ENCODE measurements around the gene MTG2.

The MTG2 gene, protein sequence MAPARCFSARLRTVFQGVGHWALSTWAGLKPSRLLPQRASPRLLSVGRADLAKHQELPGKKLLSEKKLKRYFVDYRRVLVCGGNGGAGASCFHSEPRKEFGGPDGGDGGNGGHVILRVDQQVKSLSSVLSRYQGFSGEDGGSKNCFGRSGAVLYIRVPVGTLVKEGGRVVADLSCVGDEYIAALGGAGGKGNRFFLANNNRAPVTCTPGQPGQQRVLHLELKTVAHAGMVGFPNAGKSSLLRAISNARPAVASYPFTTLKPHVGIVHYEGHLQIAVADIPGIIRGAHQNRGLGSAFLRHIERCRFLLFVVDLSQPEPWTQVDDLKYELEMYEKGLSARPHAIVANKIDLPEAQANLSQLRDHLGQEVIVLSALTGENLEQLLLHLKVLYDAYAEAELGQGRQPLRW

DNA sequence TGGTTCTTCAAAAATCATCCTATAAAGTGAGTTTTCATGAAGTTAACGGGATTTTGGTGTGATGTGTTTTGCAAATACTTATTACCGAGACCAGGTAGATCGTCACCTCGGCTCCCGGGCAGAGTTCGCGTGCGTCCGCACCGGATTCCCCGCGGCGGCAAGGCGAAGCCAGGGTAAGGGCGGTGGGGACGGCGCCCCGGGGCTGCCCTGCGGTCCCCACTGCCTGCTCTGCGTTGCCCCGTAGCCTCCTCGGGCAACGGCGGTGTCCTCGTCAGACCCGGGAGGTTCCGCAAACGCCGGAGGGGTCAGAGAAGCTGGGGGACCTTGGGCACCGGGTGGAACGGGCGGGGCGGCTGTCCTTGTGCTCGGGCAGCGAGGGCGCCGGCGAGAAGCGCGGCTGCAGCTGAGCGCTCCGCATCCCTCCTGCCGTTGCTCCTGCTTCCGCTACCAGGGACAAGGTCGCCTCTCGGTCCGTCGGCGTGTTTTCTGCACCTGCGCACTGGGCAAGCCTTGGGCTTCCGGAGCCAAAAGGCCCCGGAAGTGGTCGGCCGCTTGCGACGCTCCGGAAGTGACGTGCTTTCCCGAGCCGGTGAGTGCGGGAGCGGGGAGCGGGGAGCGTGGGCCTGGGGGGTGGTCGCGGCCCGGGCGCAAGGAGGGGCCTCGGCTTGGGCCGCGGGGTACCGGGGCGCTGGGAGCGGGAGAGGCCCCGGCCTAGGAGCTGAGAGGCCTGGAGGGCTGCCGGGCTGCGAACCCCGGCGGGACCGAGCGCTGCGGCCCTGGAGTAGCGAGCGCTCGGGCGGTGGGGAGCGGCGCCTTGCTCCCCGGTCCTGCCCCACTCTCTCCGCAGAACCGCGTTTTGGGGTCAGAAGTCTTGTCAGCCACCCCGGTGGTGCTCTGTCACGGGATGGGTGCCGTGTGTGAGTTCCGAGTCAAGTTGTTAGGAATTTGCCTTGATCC lies at the start of gene MTG2:
TSS of gene MTG2 (plus strand) at position 560 of the 957 bp plus-strand sequence. CDS start 10,393 bp downstream, outside the sequence.
- peak; percentile 97 for DNase-seq

DNA sequence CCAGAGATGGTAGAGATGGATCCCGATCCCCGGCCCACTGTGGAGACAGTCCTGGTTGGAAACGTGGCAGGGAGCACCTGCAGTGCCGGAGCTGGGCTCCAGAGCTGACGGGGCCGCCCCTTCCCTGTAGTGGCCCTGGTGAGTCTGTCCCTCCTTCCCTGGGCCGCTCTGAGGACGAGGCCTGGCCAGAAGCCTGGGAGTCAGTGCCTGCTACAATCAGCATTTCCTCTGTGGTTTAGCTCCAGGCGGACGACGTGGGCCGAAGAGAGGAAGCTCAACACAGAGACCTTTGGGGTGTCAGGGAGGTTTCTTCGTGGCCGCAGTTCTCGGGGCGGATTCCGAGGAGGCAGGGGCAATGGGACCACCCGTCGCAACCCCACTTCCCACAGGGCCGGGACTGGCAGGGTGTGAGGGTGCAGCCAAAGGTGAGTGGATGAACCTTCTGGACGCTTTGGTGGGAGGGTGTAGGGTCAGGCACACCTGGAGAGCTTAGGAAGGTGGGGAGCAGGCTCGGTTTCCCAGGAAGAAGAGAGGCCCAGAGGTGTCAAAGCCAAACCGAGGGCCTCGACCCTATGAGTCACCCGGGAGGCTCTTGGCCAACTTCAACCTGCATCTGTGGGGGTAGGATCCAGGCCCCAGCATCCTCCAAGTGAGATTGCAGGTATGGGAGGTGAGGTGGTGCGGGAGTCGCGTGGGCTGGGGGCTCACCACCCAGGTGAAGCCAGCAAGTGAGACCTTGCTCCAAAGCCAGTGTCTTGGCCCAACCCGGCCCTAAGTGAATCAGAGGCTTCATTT lies 49.6 kb upstream of the MTG2 start:
- no peak for DNase-seq

DNA sequence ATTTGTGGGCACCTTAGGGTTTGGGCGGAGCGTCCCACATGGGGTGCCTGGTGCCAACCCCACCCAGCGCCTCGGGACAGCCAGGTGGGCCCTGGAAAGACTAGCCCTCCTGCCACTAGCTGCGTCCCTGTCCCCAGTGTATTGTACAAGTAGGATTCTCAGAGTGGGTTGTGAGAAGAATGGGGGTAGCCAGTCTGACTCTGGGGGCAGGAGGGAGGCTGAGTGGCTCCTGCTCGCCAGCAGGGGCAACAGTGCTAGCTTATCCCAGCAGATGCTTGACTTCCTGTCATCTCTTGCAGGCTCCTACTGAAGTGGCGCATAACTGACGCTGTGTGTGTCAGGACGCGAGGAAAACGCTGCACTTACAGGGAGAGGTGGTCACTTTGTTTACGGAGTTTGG lies 49.0 kb upstream of the MTG2 start:
- no peak for DNase-seq

DNA sequence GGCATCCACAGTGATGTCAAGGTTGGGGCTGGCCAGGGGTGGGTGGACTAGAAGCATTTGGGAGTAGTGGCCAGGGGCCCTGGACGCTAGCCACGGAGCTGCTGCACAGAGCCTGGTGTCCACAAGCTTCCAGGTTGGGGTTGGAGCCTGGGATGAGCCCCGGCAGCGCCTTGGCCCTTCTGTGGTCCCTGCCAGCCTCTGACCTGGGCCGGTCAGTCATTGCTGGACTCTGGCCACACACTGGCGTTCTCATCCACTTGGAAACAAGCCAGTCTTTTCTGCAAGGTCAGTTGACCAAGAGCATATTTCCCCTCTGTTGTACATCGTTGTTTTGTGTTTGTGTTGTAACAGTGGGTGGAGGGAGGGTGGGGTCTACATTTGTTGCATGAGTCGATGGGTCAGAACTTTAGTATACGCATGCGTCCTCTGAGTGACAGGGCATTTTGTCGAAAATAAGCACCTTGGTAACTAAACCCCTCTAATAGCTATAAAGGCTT lies 48.0 kb upstream of the MTG2 start:
- no peak for DNase-seq

DNA sequence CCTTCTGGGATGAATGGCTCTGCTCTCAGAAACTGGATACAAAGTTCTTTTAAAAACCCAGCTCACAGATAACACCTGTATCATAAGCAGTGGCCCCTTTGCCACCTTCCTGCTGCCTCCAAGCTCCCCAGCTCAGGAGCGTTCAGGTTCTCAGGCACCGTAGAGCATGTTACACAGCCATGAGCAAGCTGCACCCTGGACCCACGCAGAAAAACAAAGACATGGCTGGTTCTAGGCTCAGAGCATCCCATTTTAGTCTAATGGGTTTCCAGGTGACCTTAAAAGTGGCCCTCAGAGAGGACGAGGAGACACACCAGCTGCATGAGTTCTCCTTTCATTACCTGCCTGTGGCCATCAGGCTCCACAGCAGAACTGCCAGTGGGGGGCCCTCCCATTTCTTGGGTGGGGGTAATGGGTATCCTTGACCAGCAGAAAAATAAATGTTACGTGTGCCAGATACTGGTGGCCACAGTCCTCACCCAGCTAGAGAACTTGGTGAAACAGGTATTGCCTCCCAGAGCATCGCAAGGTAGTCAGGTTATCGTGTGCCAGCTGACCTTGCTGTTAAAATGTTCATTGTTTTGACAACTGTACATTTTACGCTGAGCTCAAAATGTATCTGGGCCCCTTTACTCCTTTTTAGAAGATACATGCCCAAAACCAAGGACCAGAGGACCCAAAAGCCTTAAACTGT lies 47.1 kb upstream of the MTG2 start:
- no peak for DNase-seq

DNA sequence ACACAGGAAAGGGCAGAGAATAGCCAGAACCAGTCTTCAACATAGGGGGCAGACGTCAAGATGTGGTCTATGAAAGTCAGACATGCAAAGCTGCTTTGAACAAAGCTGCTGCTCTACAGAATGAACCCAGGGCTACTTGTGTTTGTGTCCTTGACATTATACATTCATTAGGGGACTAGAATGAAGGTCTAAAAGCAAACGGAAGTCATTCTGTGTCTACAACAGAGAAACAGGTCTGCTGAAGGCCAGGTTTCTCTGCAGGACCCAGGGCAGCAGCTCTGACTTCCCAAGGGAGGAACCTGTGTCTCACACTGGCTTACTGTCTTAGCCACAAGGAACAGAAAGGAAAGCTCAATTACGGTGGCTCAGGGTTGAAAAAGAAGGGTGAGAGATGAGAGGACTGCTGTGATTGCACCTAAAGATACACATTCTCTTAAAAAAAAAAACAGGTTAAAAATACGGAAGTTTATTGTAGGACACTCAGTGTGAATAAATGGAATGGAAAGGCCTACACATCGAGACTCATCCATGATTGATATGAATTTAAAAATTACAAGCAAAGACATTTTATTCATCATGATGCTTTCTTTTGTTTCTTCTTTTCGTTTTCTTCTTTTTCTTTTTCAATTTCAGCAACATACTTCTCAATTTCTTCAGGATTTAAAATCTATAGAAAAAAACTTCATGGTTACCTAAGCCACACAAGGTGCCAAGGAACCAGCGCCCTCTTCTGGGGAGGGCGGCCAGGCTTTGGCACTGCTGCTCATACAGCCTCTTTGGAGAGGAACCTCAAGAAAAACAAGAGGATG lies 46.3 kb upstream of the MTG2 start:
- DNase-seq, result peak; percentile 84

DNA sequence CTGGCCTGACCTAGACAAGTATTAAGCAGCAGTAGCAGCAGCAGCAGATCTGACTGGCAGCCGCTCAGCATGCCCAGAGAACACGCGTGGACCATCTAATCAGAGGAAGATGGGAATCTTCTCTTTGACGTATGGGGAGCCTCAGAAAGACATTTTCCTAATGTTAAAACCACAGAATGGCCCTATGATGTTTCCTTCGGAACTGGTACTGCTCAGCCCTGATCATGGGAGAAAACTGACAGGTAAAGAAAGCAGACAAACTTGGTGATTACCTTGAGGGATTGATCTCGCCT lies 45.8 kb upstream of the MTG2 start:
- no peak for DNase-seq

DNA sequence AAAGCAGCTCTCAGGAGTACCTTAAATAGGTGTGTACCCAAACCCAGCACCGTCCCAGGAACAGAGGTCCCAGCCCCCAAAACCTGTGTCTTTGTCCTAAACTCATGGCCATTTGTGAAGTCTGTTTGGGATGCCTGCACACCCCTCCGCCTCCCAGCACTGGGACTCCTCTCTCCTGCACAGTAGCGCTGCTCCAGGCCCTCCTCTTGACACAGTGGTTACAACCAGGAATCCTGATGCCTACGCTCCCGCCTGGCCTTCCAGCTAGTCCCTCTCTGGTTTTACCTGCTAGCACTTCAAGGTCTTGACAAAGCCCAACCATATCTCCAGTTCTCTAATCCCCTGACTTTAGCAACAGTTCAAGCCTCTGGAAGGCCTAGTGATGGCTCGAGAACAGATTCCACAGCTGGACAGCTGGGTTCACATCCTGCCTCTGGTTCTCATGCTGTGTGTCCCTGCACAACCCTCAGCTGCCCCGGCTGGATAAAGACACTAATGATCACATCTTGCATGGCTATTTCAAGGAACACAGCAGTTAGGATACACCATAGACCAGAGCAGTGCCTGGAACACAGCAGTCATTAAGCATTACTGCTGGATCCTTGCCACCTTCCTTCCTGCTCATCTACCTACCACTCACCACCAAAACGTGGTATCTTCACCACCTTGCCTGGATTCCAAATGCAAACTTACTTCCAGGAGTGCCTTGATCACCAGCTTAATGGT lies 45.2 kb upstream of the MTG2 start:
- DNase-seq, result no peak

DNA sequence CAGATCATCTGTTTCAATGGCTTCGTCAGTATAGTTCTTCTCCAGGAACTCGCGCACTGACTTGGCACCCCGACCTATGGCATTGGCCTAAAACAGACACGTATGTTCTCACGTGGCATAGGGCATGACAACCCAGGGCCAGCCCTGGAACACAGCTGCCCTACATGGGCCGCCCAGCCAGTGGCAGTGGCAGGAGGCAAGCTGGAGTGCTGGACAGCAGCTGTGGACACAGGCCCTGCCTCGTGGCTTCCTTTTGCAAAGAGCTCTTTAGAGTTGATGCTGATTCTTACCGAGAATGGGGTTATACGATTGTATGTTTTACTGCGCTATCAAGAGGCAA lies 44.7 kb upstream of the MTG2 start:
- DNase-seq, result no peak

DNA sequence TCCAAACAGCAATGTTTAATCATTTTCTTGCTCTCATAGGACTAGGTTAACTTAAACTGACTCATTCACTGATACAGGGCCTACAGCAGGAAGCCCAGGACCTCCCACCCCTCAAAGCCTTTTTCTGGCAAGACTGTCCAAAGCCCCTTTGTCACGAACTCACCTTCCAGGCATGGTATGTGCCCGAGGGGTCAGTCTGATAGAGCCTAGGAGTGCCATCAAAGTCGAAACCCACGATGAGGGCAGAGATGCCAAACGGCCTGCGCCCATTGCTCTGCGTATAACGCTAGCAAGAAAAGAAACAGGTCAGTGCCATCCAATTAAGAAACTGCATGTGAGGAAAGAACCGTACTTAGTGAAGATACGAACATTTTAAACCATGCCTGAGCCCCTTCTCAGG lies 43.9 kb upstream of the MTG2 start:
- no peak for DNase-seq

DNA sequence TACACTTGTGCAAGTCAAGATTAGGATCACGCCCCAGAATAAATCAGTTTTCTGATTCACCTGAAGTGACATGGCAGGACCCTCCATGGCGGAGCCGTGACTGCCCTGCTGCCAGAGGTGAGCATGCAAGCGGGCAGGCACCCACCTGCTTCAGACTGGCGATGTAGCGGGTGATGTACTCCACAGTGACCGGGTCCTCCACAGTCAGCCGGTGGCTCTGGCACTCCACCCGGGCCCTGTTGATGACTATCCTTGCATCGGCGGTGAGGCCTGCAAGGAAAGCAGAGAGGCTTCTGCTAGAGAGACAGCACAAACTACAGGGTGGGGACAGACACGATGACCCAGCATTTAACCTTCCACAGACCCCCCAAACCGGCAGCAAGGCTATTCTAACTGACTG lies 43.2 kb upstream of the MTG2 start:
- DNase-seq, result no peak

DNA sequence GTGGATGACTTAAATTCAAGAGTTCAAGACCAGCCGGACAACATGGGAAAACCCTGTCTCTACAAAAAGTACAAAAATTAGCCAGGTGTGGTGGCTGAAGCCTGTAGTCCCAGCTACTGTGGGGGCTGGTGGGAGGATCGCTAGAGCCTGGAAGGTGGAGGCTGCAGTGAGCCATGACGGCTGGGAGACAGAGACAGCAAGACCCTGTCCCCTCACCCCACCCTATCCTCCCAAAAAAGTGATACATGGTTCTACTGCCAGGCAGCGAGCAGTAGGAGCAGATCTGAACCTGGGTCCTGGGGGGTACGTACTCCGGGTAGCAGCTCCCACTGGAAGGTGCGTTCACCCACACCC lies 41.8 kb upstream of the MTG2 start:
- no peak for DNase-seq

DNA sequence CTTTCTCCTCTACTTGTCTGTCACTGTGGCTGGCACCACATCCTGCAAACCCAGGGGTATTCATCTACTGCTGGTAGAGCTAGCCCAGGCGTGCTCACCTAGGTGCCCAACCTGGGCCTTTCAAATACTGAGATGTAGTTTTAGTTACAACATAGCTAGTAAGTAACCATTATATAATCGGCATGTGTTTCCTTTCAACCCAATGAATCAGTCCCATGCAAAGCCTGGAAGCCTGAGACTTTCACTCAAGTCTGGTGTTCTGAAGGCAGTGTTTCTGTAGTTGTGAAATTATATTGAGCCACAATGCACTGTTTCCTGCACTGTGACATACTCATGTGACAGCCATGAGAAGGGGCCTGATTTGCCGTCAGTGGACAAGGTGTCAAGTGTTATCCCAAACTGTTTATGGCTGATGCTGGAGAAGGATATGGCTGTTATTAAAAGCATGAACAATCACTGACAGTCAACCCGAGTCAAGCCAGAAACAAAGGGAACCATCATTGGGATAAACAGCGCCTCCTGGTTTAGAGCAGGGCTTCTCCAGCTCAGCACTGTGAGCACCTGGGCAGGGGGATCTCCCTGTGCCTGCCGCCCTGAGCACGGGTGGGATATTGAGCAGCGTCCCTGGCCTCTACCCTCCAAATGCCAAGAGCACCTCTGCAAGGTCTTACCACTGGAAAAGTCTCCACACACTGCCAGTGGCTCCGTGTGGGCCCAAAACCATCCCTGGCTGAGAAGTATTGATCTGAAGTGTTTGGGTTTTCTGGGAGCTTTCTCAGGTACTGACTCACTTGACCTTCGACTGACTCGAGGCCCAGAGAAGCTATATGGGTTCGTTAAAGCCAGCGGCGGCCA lies 41.2 kb upstream of the MTG2 start:
- peak; percentile 42 for DNase-seq

DNA sequence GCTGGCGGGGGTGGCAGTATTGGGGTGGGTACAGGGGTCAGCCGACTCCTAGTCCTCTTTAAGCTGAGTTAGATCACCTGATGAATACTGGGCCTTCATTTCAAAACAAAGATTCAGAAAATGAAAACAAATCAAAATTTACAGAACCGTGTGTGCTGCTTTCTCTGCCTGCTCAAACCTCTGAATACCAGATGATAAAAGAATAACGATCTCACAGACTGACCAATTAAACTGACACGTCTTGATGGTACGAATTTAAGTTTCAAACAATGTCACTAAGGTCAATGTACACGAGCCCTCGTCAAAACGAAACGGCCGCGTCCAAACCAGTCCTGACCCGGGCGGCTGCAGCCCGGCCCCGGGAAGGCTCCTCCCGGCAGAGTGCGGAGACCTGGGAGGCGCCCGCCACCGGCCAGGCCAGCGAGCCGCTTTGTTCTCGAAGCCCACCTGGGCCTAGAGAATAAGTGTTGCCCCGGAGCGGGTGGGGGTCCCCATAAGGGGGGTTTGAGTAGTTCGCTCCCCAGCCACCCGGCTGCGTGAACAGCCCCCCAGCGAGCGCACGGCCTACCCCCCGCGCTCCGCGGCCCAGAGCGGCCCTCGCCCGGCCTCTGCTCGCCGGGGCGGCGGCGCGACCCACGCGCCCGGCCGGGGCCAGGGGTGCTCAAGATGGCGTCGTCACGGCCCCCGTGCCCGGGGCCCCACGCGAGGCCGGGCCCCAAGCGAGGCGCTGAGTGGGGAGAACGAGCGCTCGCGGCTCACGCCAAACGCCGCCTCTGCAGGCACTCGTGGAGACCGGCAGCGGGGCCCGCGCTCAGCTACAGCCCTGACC lies 40.4 kb upstream of the MTG2 start:
- DNase-seq, result peak; percentile 39

DNA sequence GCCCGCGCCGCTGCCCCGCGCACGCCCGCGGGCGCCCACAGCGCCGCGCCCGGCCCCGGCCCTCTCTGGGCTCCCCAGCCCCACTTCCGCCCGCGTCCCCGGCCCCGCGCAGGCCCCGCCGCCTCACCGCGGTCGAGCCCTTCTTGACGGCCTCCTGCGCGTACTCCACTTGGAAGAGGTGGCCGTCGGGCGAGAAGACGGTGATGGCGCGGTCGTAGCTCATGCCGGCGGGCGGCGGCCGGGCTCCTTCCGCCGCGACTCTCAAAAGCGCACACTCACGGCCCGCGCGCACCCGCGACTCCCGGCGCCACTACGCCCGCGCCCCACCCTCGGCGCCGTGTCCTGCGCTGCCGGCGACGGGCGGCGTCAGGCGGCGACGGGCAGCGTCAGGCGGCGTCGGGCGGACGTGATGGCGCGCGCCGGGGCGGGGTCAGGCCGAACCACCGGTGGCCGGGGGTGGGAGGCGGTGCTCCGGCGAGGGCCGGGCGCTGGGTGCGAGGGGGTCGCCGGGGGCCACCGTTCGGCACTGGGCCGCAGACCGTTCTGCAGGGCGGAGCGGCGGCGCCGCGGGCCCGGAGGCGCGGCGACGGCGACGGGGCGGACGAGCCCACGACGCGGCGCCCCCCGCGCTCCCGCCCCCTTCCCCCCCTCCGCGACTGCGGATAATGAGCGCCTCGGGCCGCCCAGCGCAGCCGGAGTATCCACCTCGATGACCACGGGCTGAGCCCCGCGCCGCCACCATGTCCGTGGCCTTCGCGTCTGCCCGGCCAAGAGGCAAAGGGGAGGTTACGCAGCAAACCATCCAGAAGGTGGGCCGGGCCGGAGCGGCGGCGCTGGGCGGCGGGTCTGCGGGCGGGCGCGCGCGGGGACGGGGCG lies 39.5 kb upstream of the MTG2 start, which contains the start of the genes PSMA7 and SS18L1:
TSS of gene PSMA7 (minus strand) at position 314 of the 876 bp plus-strand sequence. CDS start at position 223, 91 bp downstream.
TSS of gene SS18L1 (plus strand) at position 689 of the 876 bp plus-strand sequence. CDS start at position 741, 52 bp downstream.
- peak; percentile 91 for DNase-seq

DNA sequence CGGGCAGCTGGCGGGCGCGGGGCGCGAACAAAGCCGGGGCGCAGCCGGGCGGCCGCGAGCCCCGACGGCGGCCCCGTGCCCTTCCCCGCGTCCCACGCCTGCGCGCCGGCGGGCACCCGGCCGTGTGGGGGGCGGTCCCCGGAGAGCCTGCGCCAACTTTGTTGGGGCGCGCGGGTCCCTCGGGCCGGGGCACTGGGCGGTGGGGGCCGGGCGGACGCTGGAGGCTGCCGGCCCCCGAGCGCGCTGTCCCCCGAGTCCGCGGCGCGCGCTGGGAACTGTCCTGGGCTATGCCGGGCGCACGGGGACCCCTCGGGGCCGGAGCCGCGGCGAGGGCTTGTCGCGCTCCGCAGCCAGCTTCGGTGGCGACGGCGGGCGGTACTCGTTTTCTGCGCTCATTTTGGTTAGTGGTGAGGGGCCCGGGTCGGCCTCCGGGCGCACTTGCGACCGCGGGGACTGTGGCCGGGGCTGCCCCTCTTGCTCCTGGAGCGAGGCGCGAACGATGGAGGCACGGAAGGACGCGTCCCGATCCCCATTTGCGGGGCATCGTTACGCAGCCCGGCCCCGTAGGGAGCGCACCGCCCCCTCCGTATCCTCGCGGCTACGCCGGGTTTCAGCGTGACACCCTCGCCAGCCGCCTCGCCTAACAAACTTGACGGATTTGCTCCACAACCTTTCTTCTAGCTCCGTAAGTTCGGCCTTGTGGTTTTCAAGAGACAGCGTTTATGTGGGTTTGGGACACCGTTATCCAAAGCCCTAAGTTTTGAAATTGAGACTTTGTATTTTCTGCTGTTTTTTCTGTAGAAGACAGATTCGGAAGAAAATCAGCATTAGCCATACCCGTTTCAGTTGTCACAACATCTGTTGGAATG lies 38.6 kb upstream of the MTG2 start:
- DNase-seq, result peak; percentile 70

DNA sequence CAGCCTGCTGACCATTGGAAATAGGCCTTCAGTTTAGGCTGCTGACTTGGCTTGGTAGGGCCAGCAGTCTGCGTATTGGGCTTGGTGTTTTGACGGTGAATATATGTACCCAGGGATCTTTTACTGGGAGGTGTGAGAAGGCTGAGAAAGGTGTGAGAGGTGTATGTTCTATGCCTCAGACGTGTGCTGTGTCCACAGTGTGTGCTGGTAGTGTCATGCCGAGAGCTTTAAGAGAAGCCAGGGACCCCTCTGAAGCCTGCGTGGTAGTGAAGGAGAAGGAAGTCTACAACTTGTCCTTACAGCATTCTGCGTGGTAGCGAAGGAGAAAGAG lies 37.2 kb upstream of the MTG2 start:
- DNase-seq, result no peak
